HCT116 (cell line): ENCODE results near the gene ARFGAP1. TPM values are rescaled to one million over a fixed set of nuclear protein-coding genes. Genes with fewer than 3 reads are reported as not detected.

Experiments used
- ATAC-seq: fragments of 200-7000 bp; cut with Tn5 transposase; 2 replicates; pipeline ENCODE4 v1.9.1; 2020; ENCODE audit warnings: mild to moderate bottlenecking, moderate library complexity
- BruUV-seq: library from RNA; stranded (reverse); fragments of 400-500 nt; replicated peaks from 2 replicates; lab custom pipeline; 2021; lab: Mats Ljungman, UMichigan
- CTCF ChIA-PET: fragments of 300-600 bp; sonication (Branson Sonifier 250); formaldehyde crosslinking; loops from one replicate; lab custom pipeline; 2021; ENCODE audit warnings: antibody characterized with exemption; lab: Charles Lee
- POLR2A ChIA-PET: fragments of 300-600, 350-600 bp; sonication (Branson Sonifier 250); formaldehyde crosslinking; loops from one replicate; lab custom pipeline; 2021; ENCODE audit warnings: antibody characterized with exemption; lab: Charles Lee
- RAD21 ChIA-PET, 2 experiments: fragments of 300-600 bp; sonication (Branson Sonifier 250); formaldehyde crosslinking; loops; one replicate each; lab custom pipeline; 2023; ENCODE audit warnings: low total read pairs in 2 of 2; ENCODE audit not compliant: uncharacterized antibody in 2 of 2, unreplicated experiment in 2 of 2, low non-redundant PET in 1 of 2; lab: Charles Lee
- DNase-seq: peaks from one replicate; pipeline ENCODE4 v3.0.0-alpha.2; 2010; ENCODE audit warnings: low read depth, low spot score
- H2AFZ ChIP-seq: fragments of 200-600 bp; shearing (Covaris generic), sonication (generic); 2 replicates; pipeline ENCODE4 v1.6.1; 2017; ENCODE audit warnings: low read depth, mixed run types, mixed read lengths, antibody characterized with exemption, low read length; ENCODE audit not compliant: poor library complexity, severe bottlenecking
- H3K27ac ChIP-seq: 2 replicates; pipeline ENCODE4 v1.5.1; 2012; ENCODE audit warnings: low read depth, low read length
- H3K27me3 ChIP-seq: fragments of 200-600 bp; sonication (generic); 2 replicates; pipeline ENCODE4 v1.6.1; 2016; ENCODE audit warnings: mixed run types, low read length, mixed read lengths; ENCODE audit not compliant: insufficient read depth
- H3K36me3 ChIP-seq, 2 experiments: fragments of 200-500 bp in 1 of 2; fragments of 200-600 bp in 1 of 2; sonication (Bioruptor generic) in 1 of 2; sonication (generic) in 1 of 2; 2 replicates each; pipeline versions ENCODE4 v1.5.1 to v1.6.1; 2014 to 2016; ENCODE audit warnings: low read length in 2 of 2, inconsistent platforms in 1 of 2, mixed read lengths in 1 of 2, mixed run types in 1 of 2; ENCODE audit not compliant: insufficient read depth in 2 of 2, control insufficient read depth in 1 of 2
- H3K4me1 ChIP-seq, 2 experiments: fragments of 200-600 bp in 1 of 2; sonication (generic) in 1 of 2; 2 replicates each; pipeline versions ENCODE4 v1.5.1 to v1.6.1; 2012 to 2017; ENCODE audit warnings: low read length in 2 of 2, inconsistent platforms in 1 of 2, mild to moderate bottlenecking in 1 of 2, mixed read lengths in 1 of 2, mixed run types in 1 of 2, moderate library complexity in 1 of 2; ENCODE audit not compliant: insufficient read depth in 2 of 2, control insufficient read depth in 1 of 2
- H3K4me2 ChIP-seq: fragments of 200-600 bp; sonication (generic); 2 replicates; pipeline ENCODE4 v1.6.1; 2017; ENCODE audit warnings: mixed run types, low read length, mixed read lengths
- H3K4me3 ChIP-seq, 2 experiments: fragments of 200-600 bp in 1 of 2; sonication (generic) in 1 of 2; replicated peaks in 1 of 2; 2 replicates each; pipeline ENCODE4 v1.5.1; 2011 to 2016; ENCODE audit warnings: low read length in 2 of 2, control low read depth in 1 of 2, low read depth in 1 of 2, mild to moderate bottlenecking in 1 of 2, mixed read lengths in 1 of 2, mixed run types in 1 of 2
- H3K79me2 ChIP-seq: fragments of 200-600 bp; sonication (generic); 2 replicates; pipeline ENCODE4 v1.6.1; 2017; ENCODE audit warnings: mild to moderate bottlenecking, mixed run types, low read length, moderate library complexity, mixed read lengths; ENCODE audit not compliant: insufficient read depth
- H3K9ac ChIP-seq: fragments of 200-600 bp; sonication (generic); 2 replicates; pipeline ENCODE4 v1.6.1; 2016; ENCODE audit warnings: low read length, mixed read lengths
- H3K9me2 ChIP-seq: fragments of 200-600 bp; sonication (generic), shearing (Covaris generic); 2 replicates; pipeline ENCODE4 v1.6.1; 2017; ENCODE audit warnings: mixed run types, mild to moderate bottlenecking, moderate library complexity; ENCODE audit not compliant: insufficient read depth
- H3K9me3 ChIP-seq, 2 experiments: fragments of 200-500 bp in 1 of 2; fragments of 200-600 bp in 1 of 2; sonication (Bioruptor generic) in 1 of 2; sonication (generic) in 1 of 2; 2 replicates each; pipeline ENCODE4 v1.6.1; 2014 to 2017; ENCODE audit warnings: low read length in 2 of 2, mixed read lengths in 2 of 2, inconsistent platforms in 1 of 2, low read depth in 1 of 2, mild to moderate bottlenecking in 1 of 2, mixed run types in 1 of 2, moderate library complexity in 1 of 2; ENCODE audit not compliant: control insufficient read depth in 1 of 2, insufficient read depth in 1 of 2
- H4K20me1 ChIP-seq: fragments of 200-600 bp; sonication (generic), shearing (Covaris generic); 2 replicates; pipeline ENCODE4 v1.6.1; 2017; ENCODE audit warnings: mixed run types, mild to moderate bottlenecking, moderate library complexity; ENCODE audit not compliant: insufficient read depth
- CEBPB ChIP-seq: IDR thresholded peaks from 2 replicates; pipeline ENCODE4 v1.6.1; 2012; ENCODE audit warnings: low read depth
- EGR1 ChIP-seq: IDR thresholded peaks from 2 replicates; pipeline ENCODE4 v1.6.1; 2012; ENCODE audit warnings: low read depth
- ELF1 ChIP-seq: IDR thresholded peaks from 2 replicates; pipeline ENCODE4 v1.6.1; 2012; ENCODE audit warnings: low read depth, borderline replicate concordance
- EZH2 ChIP-seq: fragments of 200-600 bp; sonication (generic); IDR thresholded peaks from 2 replicates; pipeline ENCODE4 v1.6.1; 2017; ENCODE audit warnings: antibody characterized with exemption, mixed run types
- FOSL1 ChIP-seq: IDR thresholded peaks from 2 replicates; pipeline ENCODE4 v1.6.1; 2012; ENCODE audit warnings: low read depth
- JUND ChIP-seq: IDR thresholded peaks from 2 replicates; pipeline ENCODE4 v1.6.1; 2012
- POLR2AphosphoS5 ChIP-seq: IDR thresholded peaks from 2 replicates; pipeline ENCODE4 v1.6.1; 2011; ENCODE audit warnings: mild to moderate bottlenecking, low read depth, low read length, moderate library complexity
- SRF ChIP-seq: IDR thresholded peaks from 2 replicates; pipeline ENCODE4 v1.6.1; 2012; ENCODE audit warnings: low read depth
- TCF7L2 ChIP-seq: IDR thresholded peaks from 2 replicates; pipeline ENCODE4 v1.7.0; 2011; ENCODE audit warnings: borderline replicate concordance, inconsistent platforms; ENCODE audit not compliant: insufficient read depth, insufficient read length; ENCODE audit errors: extremely low read depth
- YY1 ChIP-seq: IDR thresholded peaks from 2 replicates; pipeline ENCODE4 v1.6.1; 2011; ENCODE audit warnings: low read length, low read depth, moderate library complexity, mild to moderate bottlenecking; ENCODE audit not compliant: insufficient replicate concordance; ENCODE audit errors: extremely low read depth
- ZBTB33 ChIP-seq: IDR thresholded peaks from 2 replicates; pipeline ENCODE4 v1.6.1; 2011; ENCODE audit warnings: mild to moderate bottlenecking, low read length, moderate library complexity; ENCODE audit not compliant: insufficient replicate concordance; ENCODE audit errors: extremely low read depth
- ZFX ChIP-seq: fragments of 450-650 bp; IDR thresholded peaks from 2 replicates; pipeline ENCODE4 v1.6.1; 2017
- ZNF274 ChIP-seq: fragments of 200-500 bp; sonication (Bioruptor generic); IDR thresholded peaks from 2 replicates; pipeline ENCODE4 v1.6.1; 2014; ENCODE audit warnings: mild to moderate bottlenecking, low read depth, low read length, inconsistent platforms
- intact Hi-C: fragments of 100-400 bp; cut with micrococcal nuclease; formaldehyde crosslinking; loops from 2 replicates; pipeline ENCODE4 v1.10.0; 2022
- total RNA-seq: library from RNA; stranded (reverse); gene quantifications from one replicate; pipeline ENCODE4 v1.2.1, GENCODE V29; 2021; ENCODE audit not compliant: unreplicated experiment
- TF ChIP-seq, protein P1 (sequence below): IDR thresholded peaks from 2 replicates; pipeline ENCODE4 v1.6.1; 2012
- TF ChIP-seq, protein P2 (sequence below), 3 experiments: fragments of 200-600 bp in 1 of 3; sonication (generic) in 1 of 3; IDR thresholded peaks in 2 of 3; conservative IDR thresholded peaks in 1 of 3; 2 replicates each; pipeline ENCODE4 v1.5.1; 2012 to 2017; ENCODE audit warnings: low read depth in 2 of 3, low read length in 2 of 3, antibody characterized with exemption in 1 of 3, borderline replicate concordance in 1 of 3, control low read depth in 1 of 3, mild to moderate bottlenecking in 1 of 3, mixed read lengths in 1 of 3, mixed run types in 1 of 3, moderate library complexity in 1 of 3; ENCODE audit not compliant: insufficient read depth in 1 of 3
- TF ChIP-seq, protein P3 (sequence below): IDR thresholded peaks from 2 replicates; pipeline ENCODE4 v1.6.1; 2012

Gene ARFGAP1
- total RNA-seq, 1 experiment from 2014 or later: 94.4 TPM

DNA sequence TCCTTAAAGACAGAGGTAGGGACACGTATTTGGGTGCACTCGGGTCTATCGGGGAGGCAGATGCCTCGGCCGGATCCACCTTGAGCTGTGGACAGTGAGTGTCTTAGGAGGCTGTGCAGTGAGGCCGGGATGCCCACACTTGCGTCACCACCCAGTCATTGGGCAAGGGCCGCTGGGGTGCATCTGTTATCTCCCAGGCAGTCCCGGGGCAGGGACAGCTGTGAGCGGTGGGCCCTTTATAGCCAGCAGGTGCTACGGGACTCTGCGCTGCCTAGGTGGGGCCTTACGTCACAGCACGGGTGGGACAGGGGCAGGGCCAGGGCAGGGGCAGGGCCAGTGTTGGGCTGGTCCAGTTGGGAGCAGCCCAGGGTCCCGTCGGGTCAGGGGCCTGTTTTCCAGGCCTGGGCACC, 19.7 kb downstream of the ARFGAP1 start:
- no peak overlapping the region for H3K4me2 ChIP-seq
- no peaks in the 10 kb centered on the region for H3K79me2 ChIP-seq
- TF ChIP-seq YY1 (no peak), TCF7L2 (no peak), FOSL1 (no peak), CEBPB (no peak), SRF (no peak), JUND (no peak), ZNF274 (no peak), ELF1 (no peak), POLR2AphosphoS5 (no peak), EZH2 (no peak), ZBTB33 (no peak), ZFX (no peak), EGR1 (no peak)
- TF ChIP-seq, protein P1, sequence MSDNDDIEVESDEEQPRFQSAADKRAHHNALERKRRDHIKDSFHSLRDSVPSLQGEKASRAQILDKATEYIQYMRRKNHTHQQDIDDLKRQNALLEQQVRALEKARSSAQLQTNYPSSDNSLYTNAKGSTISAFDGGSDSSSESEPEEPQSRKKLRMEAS: no peak
- TF ChIP-seq, protein P2, sequence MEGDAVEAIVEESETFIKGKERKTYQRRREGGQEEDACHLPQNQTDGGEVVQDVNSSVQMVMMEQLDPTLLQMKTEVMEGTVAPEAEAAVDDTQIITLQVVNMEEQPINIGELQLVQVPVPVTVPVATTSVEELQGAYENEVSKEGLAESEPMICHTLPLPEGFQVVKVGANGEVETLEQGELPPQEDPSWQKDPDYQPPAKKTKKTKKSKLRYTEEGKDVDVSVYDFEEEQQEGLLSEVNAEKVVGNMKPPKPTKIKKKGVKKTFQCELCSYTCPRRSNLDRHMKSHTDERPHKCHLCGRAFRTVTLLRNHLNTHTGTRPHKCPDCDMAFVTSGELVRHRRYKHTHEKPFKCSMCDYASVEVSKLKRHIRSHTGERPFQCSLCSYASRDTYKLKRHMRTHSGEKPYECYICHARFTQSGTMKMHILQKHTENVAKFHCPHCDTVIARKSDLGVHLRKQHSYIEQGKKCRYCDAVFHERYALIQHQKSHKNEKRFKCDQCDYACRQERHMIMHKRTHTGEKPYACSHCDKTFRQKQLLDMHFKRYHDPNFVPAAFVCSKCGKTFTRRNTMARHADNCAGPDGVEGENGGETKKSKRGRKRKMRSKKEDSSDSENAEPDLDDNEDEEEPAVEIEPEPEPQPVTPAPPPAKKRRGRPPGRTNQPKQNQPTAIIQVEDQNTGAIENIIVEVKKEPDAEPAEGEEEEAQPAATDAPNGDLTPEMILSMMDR (IDR thresholded peaks at IDR 0.05 in 2 of 3, conservative IDR thresholded peaks at IDR 0.05 in 1 of 3; ENCODE audit: borderline replicate concordance in 1 of 3, insufficient read depth in 1 of 3, low read depth in 2 of 3, low read length in 2 of 3): no peak
- TF ChIP-seq, protein P3, sequence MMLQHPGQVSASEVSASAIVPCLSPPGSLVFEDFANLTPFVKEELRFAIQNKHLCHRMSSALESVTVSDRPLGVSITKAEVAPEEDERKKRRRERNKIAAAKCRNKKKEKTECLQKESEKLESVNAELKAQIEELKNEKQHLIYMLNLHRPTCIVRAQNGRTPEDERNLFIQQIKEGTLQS: no peak
- H3K36me3 ChIP-seq: peaks cover 0 to 9% of the 10 kb centered on the region in 2 experiments; a peak in 1 of 4 replicates
- no peak for DNase-seq
- H3K4me3 ChIP-seq: no peak overlapping the region
- no peaks in the 10 kb centered on the region for H3K9me3 ChIP-seq
- BruUV-seq: no TSS peak
- ATAC-seq: no peak
- H3K9ac ChIP-seq: no peak overlapping the region
- POLR2A ChIA-PET: no interaction called here
- H3K27ac ChIP-seq: no peak overlapping the region
- intact Hi-C loops: no loop called here
- peaks cover 4 to 18% of the 10 kb centered on the region in 2 experiments; a peak in 3 of 4 replicates for H3K4me1 ChIP-seq
- RAD21 ChIA-PET: no interaction called here
- CTCF ChIA-PET: interaction anchor here (1.7 kb wide), 1 partner anchor 17 kb away, joined by 7 read pairs; no protein-coding TSS in a partner anchor
- no peaks in the 10 kb centered on the region for H3K9me2 ChIP-seq
- H3K27me3 ChIP-seq: no peaks in the 10 kb centered on the region
- no peaks in the 10 kb centered on the region for H4K20me1 ChIP-seq
- no peak overlapping the region for H2AFZ ChIP-seq
